ENCODE data around the gene PWWP3B. TPM values are rescaled to one million over a fixed set of nuclear protein-coding genes. Genes with fewer than 3 reads are reported as not detected.
"Not testable (repeated sequence)": the region's sequence is repeated elsewhere in the genome, so short reads cannot be mapped to it uniquely, and the experiment has no call there.

PWWP3B gene
- under 0.01 TPM in 1 of 2 replicates, not detected in the other for total RNA-seq

DNA sequence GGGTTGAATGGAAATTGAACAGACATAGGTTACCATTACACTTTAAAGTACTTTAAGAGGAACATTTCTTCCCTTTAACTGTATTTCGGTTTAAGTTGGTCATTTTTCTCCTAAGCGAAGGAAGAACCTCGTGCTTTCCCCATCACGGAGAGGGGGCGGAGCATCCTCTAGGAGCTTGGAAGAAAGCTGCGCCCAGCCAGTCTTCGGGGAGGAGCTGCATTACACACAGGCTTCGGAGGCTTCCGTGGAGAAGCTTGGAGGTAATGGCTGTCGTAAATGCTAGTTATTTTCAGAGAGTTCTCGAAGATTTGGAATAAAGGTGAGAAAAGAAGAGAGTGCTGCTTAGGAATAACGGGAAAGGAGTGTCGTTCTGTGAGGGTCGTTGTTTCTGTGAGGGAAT is at the start of gene PWWP3B:
PWWP3B (plus strand) TSS at position 199 of the 400 bp plus-strand sequence. CDS start 37,128 bp downstream, outside the sequence.
- DNase-seq (ENCODE audit: low read depth in 2 of 2): no peak

DNA sequence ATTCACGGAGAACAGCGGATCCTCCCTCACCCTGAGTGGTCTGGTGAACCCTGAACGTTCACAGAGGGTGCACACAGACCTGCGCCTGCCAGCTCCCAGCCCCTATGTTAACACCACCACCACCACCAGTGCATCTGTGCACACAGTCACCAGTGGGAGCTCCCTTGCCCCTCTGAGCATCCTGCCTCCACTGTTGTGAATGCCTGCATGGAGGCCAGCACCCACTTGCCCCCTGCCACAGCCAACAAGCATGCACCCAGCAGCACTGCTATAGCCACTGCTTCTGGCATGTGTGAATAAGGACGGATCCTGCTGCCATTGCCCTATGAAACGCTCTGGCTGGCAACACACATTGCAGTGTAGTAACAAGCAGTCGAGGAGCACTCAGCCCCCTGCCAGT is 29.1 kb upstream of the PWWP3B start:
- DNase-seq (ENCODE audit: low read depth in 2 of 2): no peak

DNA sequence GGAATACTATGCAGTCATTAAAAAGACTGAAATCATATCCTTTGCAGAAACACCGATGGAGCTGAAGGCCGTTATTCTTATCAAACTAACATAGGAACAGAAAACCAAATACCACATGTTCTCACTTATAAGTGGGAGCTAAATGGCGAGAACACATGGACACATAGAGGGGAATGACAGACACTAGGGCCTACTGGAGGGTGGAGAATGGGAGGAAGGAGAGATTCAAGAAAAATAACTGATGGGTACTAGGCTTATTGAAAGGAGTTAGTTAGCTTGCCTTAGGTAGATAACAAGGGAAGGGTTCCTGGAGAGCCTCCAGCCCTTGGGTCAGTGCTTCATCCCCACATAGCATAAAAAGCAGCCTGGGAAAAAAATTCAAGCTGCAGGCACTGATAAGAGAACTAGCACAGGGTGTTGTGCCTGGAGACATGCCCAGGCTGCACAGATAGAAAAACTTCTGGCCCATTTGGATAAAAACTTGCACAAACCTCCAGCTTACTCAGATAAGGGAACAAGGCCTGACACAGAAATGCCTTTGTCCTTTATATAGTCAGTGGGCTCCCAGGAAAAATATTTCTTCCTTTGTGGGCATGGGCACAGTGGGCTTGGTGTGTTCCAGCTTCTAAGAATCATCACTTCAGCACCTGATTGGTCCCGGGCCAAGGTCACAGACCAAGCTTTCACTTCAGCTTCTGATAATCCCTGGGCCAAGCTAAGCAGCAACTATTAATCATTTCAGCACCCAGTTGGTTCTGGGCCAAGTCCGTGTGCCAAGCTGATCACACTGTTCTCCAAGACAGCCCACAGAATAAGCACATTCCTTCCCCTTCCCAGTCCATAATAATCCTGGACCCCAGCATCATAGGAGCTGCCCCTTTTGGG is 23.1 kb upstream of the PWWP3B start:
- DNase-seq (ENCODE audit: low read depth in 2 of 2): no peak

DNA sequence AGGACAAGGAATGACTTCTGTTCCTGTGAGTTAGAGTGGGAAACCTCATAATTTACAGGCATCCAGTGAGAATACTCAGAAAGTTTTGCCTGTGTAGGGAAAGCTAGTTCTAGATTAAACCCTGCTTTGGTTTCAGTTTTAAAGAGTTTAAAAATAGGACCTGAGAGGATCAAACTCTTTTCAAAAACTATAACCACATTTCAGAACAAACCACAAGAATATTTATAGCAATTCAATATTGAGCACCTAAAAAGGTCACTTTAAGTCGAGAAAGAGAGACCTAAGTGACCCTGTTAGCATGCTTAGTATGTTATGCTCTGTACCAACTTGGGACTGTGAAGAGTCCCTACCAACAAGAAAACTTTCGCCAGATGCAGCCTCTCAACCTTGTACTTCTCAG is 17.4 kb upstream of the PWWP3B start:
- no peak for DNase-seq (ENCODE audit: low read depth in 2 of 2)

DNA sequence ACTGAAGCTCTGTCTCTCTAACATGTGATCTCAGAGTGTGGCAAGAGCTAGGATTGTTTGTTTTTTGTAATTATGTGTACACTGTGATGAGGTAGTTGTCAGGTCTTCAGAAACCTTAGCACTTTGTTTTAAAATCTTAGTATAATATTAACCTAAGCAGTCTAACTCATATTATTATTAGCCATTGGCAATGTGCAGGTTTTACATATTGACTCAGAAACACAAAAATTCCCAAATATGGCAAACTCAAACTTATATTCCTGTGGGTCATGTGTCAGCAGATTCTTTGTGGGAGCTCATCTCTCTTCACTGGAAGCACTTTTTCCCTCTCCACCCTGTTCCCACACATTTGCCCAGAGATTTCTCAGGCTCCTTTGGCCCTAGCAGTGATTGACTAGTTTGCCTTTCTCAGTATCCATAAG is 8.2 kb upstream of the PWWP3B start:
- DNase-seq (ENCODE audit: low read depth in 2 of 2): no peak

DNA sequence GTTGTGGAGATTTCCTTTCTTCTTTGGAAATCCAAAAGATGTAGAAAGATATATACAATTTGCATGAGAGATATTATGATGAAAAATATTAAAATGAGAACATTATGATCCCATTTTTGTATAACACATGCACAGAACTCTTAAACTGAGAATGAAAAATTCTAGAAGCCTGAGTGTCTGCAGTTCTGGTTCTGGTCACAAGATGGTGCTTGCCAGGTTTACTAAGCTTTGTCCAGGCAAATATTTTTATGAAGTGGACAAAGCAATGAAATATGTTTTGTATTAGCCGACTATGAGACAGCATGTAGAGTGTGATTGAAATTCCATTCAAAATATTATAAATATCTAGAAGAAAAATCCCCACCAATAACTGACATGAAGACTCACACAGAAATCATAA is 2.2 kb downstream of the PWWP3B start:
- DNase-seq (ENCODE audit: low read depth in 2 of 2): peak; percentile 3 to 4

DNA sequence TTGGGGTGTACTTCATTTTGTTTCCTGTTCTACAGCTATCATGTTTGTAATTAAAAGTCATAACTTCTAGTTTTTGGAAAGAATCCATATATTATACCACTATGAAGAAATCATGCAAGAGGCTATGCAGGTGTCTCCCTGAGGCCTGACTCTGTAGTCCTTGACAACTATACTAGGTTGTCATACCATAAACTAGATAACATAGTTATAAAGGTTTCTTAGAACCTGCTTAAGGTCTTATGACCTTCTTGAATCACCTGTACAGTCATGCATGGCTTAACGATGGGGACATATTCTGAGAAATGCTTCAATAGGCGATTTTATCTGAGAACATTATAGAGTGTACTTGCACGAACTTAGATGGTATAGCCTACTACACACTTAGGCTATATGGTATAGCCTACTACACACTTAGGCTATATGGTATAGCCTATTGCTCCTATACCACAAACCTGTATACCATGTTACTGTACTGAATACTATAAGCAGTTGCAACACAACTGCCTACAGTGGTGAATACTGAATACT is 3.3 kb downstream of the PWWP3B start:
- DNase-seq (ENCODE audit: low read depth in 2 of 2): no peak

DNA sequence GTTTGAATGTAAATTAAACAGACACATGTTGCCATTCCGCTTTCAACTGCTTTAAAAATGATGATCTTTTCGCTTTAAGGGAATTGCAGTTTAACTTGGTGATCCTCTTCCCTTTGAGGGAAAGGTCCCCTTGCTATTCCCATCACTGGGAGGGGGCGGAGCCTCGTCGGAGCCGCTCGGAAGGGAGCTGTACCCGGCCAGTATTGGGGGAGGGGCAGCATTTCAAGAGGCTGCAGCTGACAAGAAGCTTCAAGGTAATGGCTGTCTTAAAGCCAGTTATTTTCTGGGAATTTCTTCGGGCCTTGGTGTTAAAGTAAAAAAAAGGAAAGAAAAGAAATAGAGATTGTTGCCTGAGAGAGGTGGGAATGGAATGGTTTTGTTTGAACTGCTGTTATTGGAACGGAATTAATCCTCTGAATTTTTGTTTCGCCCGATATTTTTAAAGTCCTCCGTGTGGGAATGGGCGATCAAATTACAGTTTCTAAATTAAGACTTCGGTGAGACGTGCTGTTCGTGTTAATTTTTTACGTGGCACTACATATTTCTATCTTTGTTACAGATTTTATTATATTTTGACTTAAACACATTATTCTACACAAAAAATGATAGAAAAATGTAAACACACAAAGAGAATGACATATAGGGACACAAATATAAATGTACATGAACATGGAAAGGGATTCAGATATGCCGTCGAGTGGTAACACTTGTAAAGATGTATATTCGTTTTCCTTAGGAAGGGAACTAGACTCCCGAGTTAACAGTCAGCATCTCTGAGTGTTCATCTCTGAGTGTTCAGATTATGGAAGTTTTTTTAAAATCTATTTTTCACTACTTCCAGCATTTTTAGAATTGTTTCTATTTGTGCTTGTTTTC is 9.2 kb downstream of the PWWP3B start:
- no peak for DNase-seq (ENCODE audit: low read depth in 2 of 2)

DNA sequence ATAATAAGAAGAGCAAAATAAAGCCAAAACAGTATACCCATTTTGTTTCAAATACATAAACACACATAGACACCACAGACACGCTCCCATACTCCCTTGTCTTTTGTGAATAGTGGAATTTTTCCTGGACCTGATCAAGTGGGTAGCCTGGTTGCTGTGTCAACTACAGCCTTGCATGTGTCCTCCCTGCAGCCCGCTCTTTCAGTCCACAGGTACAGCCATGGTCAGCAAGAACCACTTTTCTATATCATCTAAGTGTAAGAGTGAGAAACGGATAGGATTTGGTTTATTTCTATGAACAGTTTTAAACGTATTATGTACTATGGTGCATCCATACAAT is 9.8 kb downstream of the PWWP3B start:
- DNase-seq (ENCODE audit: low read depth in 2 of 2): no peak

DNA sequence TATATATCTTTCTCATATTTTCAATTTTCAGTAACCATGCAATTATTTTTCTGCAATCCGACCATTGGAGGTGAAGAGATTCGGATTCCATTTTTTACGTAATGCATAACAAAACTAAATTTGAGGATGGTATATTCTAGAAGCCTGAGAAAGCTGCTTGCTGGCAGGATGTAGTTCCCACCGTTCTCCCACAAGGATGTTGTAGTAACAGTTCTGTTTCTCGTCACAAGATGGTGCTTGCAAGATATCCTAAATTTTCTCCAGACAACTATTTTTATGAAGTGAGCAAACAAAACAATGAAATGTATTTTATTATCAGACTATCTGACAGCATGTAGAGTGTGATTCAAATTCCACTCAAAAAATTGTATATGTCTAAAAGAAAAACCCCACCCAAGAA is 10.7 kb downstream of the PWWP3B start:
- DNase-seq (ENCODE audit: low read depth in 2 of 2): no peak

DNA sequence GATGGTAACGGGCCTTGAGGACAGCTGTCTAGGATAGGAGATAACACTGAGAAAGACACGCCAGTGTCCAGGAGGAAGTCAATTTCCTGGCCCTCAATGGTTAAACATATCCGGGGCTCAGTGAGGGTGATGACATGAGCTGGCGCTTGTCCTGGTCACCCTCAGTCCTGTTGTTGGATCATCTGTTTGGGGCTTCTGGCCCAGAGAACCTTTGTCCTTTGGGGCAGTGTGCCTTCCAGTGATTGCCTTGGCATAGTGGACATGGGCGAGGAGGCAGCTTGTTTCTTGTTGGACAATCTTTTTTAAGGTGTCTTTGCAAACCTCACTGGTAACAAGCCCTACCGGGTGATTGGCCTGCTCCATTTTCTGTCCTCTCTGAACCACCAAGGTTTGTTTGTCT is 15.6 kb downstream of the PWWP3B start:
- not testable (repeated sequence) for DNase-seq (ENCODE audit: low read depth in 2 of 2)

DNA sequence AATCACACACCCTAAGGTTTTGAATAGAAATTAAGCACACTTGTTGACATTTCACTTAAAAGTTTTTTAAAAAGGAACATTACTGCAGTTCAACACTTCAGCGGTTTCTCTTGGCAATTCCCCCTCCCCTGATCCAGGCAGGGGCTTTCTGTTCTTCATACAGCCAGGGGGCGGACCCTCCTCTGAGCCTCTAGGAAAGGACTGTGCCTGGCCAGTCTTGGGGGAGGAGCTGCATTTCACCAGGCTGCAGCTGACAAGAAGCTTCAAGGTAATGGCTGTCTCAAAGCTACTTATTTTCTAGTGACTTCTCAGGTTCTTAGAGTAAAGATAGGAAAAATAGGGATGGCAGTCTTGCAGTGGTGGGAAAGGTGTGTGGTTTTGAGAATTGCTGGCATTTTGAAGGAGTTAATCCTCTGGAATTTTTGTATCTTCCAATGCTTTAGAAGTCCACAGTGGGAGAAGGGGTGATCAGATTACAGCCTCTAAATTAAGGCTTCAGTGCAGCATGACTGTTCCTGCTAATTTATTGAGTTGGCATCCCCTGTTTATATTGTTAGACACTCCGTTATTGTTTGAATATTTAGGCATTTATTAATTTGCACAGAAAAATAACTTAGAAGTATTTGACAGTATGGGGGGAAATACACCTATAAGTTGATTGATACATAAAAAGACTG is 33.5 kb downstream of the PWWP3B start:
- DNase-seq (ENCODE audit: low read depth in 2 of 2): no peak

DNA sequence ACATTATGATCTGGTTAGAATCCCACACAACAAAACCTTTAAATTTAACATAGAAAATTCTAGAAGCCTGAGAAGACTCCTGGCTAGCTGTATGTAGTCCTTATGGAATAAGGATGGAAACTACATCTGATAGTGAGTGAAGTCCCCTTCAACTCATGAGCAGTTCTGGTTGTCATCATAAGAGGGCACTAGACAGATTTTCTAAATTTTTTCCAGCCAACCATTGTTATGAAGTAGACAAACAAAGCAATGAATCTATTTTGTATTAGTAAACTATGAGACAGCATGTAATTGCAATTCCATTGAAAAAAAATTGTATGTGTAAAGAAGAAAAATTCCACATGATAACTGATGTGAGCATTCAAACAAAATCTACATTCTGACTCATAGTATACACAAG is 35.2 kb downstream of the PWWP3B start:
- DNase-seq (ENCODE audit: low read depth in 2 of 2): no peak

DNA sequence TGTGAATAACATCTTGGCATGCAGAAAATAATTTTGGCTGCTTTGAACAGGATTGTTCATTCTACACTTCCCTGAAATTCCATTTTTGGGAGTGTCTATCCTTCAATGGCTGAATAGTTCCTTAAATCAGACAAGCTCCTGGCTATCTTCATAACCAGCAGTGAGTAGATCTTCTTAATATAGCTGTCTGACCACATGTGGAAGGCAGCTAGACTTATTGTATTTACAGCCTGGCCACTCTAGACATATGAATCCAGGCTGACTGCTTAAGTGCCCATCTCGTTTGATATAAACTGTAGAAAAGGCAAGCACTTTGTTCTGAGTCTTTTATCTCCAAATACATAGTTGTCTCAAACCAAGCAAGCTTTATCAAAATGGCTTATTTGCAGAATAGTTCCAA is 40.0 kb downstream of the PWWP3B start:
- no peak for DNase-seq (ENCODE audit: low read depth in 2 of 2)

Other genes starting within 250 kb of the PWWP3B start
- not detected in 2 replicates for gene SERPINA7, start 129.6 kb upstream of the PWWP3B start, total RNA-seq

All from lung microvascular endothelial cell (primary cell).